GM23338 (cell line): ENCODE measurements around the gene ATG9A. TPM values are rescaled to one million over a fixed set of nuclear protein-coding genes. Genes with fewer than 3 reads are reported as not detected.

ENCODE experiments used
- ATAC-seq: fragments of 200-7000 bp; cut with Tn5 transposase; 3 replicates; pipeline ENCODE4 v1.9.1; 2020
- DNase-seq: peaks from one replicate; pipeline ENCODE4 v3.0.0-alpha.2; 2015; ENCODE audit warnings: low spot score
- H2AFZ ChIP-seq: fragments of 200-600 bp; sonication (generic); 2 replicates; pipeline ENCODE4 v1.8.0; 2016; ENCODE audit warnings: antibody characterized with exemption, mild to moderate bottlenecking, moderate library complexity
- H3F3A ChIP-seq: fragments of 200-600 bp; sonication (generic); replicated peaks from 2 replicates; pipeline ENCODE4 v1.8.0; 2017; ENCODE audit warnings: antibody characterized with exemption, mixed run types, low read depth
- H3K27ac ChIP-seq: fragments of 200-600 bp; sonication (generic); 2 replicates; pipeline ENCODE4 v1.6.1; 2016; ENCODE audit warnings: low read depth
- H3K27me3 ChIP-seq: fragments of 200-600 bp; sonication (generic); 2 replicates; pipeline ENCODE4 v1.8.0; 2016; ENCODE audit warnings: mild to moderate bottlenecking, mixed run types, moderate library complexity; ENCODE audit not compliant: insufficient read depth
- H3K36me3 ChIP-seq: fragments of 200-600 bp; sonication (generic); 2 replicates; pipeline ENCODE4 v1.8.0; 2016; ENCODE audit warnings: mild to moderate bottlenecking; ENCODE audit not compliant: insufficient read depth
- H3K4me1 ChIP-seq: fragments of 200-600 bp; sonication (generic); 2 replicates; pipeline ENCODE4 v1.8.0; 2016; ENCODE audit warnings: mild to moderate bottlenecking, moderate library complexity; ENCODE audit not compliant: insufficient read depth
- H3K4me2 ChIP-seq: fragments of 200-600 bp; sonication (generic); 2 replicates; pipeline ENCODE4 v1.7.1; 2017; ENCODE audit warnings: mixed run types
- H3K4me3 ChIP-seq: fragments of 200-600 bp; sonication (generic); 2 replicates; pipeline ENCODE4 v1.6.1; 2016; ENCODE audit warnings: mixed run types
- H3K79me2 ChIP-seq: fragments of 200-600 bp; sonication (generic); replicated peaks from 2 replicates; pipeline ENCODE4 v1.8.0; 2017; ENCODE audit warnings: mild to moderate bottlenecking; ENCODE audit not compliant: insufficient read depth
- H3K9me2 ChIP-seq: fragments of 200-600 bp; sonication (generic); 2 replicates; pipeline ENCODE4 v1.8.0; 2017; ENCODE audit not compliant: insufficient read depth
- H4K20me1 ChIP-seq: fragments of 200-600 bp; sonication (generic); replicated peaks from 2 replicates; pipeline ENCODE4 v1.8.0; 2017; ENCODE audit warnings: mild to moderate bottlenecking; ENCODE audit not compliant: insufficient read depth
- H3K27ac Mint-ChIP-seq: 2 replicates; pipeline ENCODE4 v1.8.0; 2020; ENCODE audit warnings: inconsistent platforms, mild to moderate bottlenecking, moderate library complexity, mixed read lengths
- H3K27me3 Mint-ChIP-seq: 3 replicates; pipeline ENCODE4 v1.8.0; 2022; ENCODE audit warnings: low read depth, mild to moderate bottlenecking, moderate library complexity, mixed read lengths, inconsistent platforms; ENCODE audit not compliant: insufficient read depth, poor library complexity
- H3K36me3 Mint-ChIP-seq: 3 replicates; pipeline ENCODE4 v1.8.0; 2021; ENCODE audit warnings: low read depth, mild to moderate bottlenecking, inconsistent platforms, moderate library complexity, mixed read lengths
- H3K4me1 Mint-ChIP-seq: 3 replicates; pipeline ENCODE4 v1.8.0; 2020; ENCODE audit warnings: mild to moderate bottlenecking, inconsistent platforms, mixed read lengths
- H3K4me3 Mint-ChIP-seq: 3 replicates; pipeline ENCODE4 v1.8.0; 2021; ENCODE audit warnings: moderate library complexity, mild to moderate bottlenecking, inconsistent platforms, mixed read lengths
- H3K9me3 Mint-ChIP-seq: 3 replicates; pipeline ENCODE4 v1.8.0; 2020; ENCODE audit warnings: moderate library complexity, mild to moderate bottlenecking, inconsistent platforms, mixed read lengths
- CREB1 ChIP-seq: fragments of 250-450 bp; sonication (Bioruptor Pico); IDR thresholded peaks from 2 replicates; pipeline ENCODE4 v1.5.0; 2020; ENCODE audit warnings: low read depth, mild to moderate bottlenecking, moderate library complexity
- CTCF ChIP-seq, 2 experiments: fragments of 200-600 bp in 1 of 2; sonication (generic) in 1 of 2; conservative IDR thresholded peaks; 2 replicates each; pipeline versions ENCODE4 v1.5.1 to v1.6.1; 2016 to 2017; ENCODE audit warnings: antibody characterized with exemption in 2 of 2, low read depth in 2 of 2, mild to moderate bottlenecking in 2 of 2, moderate library complexity in 1 of 2
- ETS1 ChIP-seq: IDR thresholded peaks from 2 replicates; pipeline ENCODE4 v1.6.1; 2016; ENCODE audit warnings: antibody characterized with exemption
- NANOG ChIP-seq: IDR thresholded peaks from 2 replicates; pipeline ENCODE4 v1.6.1; 2016; ENCODE audit warnings: antibody characterized with exemption, borderline replicate concordance
- POLR2AphosphoS5 ChIP-seq: IDR thresholded peaks from 2 replicates; pipeline ENCODE4 v1.6.1; 2016; ENCODE audit warnings: antibody characterized with exemption, low read depth
- ZNF462 ChIP-seq: fragments of 250-450 bp; sonication (Bioruptor Pico); IDR thresholded peaks from 2 replicates; pipeline ENCODE4 v1.5.0; 2020; ENCODE audit warnings: mild to moderate bottlenecking, moderate library complexity
- polyA plus RNA-seq: library from polyadenylated mRNA; unstranded; fragments of >200 nt; fragmentation: Nextera tagmentation; extraction: Ambion mirVana; gene quantifications from 2 replicates; pipeline ENCODE4 v1.2.1, GENCODE V29; 2016
- total RNA-seq: library from RNA; depleted of rRNA; stranded (reverse); fragments of >200 nt; shearing (Covaris generic); gene quantifications from 2 replicates; pipeline ENCODE4 v1.2.3, GENCODE V29; 2014

Gene ATG9A
- total and polyA plus RNA-seq, 2 experiments from 2014 or later, result 20.7 to 54.2 TPM

GRCh38 chr2:219184121-219184520 lies 45.3 kb downstream of the ATG9A start (continued):
- TF ChIP-seq ZNF462 (CRISPR knock-in tag), result no peak
- TF ChIP-seq CREB1, result no peak
- no peak for TF ChIP-seq NANOG

GRCh38 chr2:219183151-219183772 lies 46.2 kb downstream of the ATG9A start:
- no peaks in the 10 kb centered on the region; the same call in 2 of the 3 replicates for H3K9me3 Mint-ChIP-seq
- ATAC-seq, result no peak
- Histone ChIP-seq H4K20me1 (no peaks in the 10 kb centered on the region; the same call in 1 of the 2 replicates), H3F3A (0 out of 2 replicates have a peak, but pooled peaks cover 6% of the 10 kb centered on the region), H3K27ac (no peak overlapping the region), H3K9me2 (no peaks in the 10 kb centered on the region), H3K4me2 (no peak overlapping the region), H3K4me3 (no peak overlapping the region), H3K79me2 (peaks cover 7% of the 10 kb centered on the region), H3K27me3 (no peaks in the 10 kb centered on the region), H2AFZ (no peak overlapping the region), H3K36me3 (no peaks in the 10 kb centered on the region), H3K4me1 (peaks cover 7% of the 10 kb centered on the region)
- no peak for DNase-seq
- peaks cover 5% of the 10 kb centered on the region for H3K27me3 Mint-ChIP-seq
- H3K27ac Mint-ChIP-seq, result no peak overlapping the region
- no peak for TF ChIP-seq ETS1
- no peak for TF ChIP-seq POLR2AphosphoS5
- no peak for TF ChIP-seq CTCF (conservative IDR thresholded peaks at IDR 0.05; ENCODE audit: low read depth in 2 of 2)
- peaks cover 8% of the 10 kb centered on the region; the same call in 2 of the 3 replicates for H3K4me1 Mint-ChIP-seq
- peaks cover 30% of the 10 kb centered on the region for H3K36me3 Mint-ChIP-seq
- H3K4me3 Mint-ChIP-seq, result no peak overlapping the region
